ENCODE data around the gene RCC2. TPM values are rescaled to one million over a fixed set of nuclear protein-coding genes. Genes with fewer than 3 reads are reported as not detected.
A peak's percentile ranks its signal among the peaks of the same experiment; 100 is the strongest.

RCC2 gene
- total RNA-seq (2014; rRNA removed), result 82.7 and 95.2 TPM in 2 replicates
- percentile 94 among the genes with signal in this experiment for Bru-seq, nascent RNA
- BruChase-seq, experiment 1, labeled RNA remaining after a 6-hour chase, result percentile 96 among the genes with signal in this experiment
- BruChase-seq, experiment 2, labeled RNA remaining after a 2-hour chase, result percentile 96 among the genes with signal in this experiment
- long read RNA-seq, full-length matches to known transcripts, result 9 of 154 reads
- long read RNA-seq, partial matches to known transcripts, result 4 of 154 reads
- long read RNA-seq, other reads (novel, unspliced or antisense), result 141 of 154 reads

- peak; percentile 63 for DNase-seq
- CTCF ChIA-PET, result interaction anchor here (0.6 to 1.0 kb wide), 3 partner anchors 167 to 1001 kb away, joined by 3 to 5 read pairs (median 3); no protein-coding TSS in a partner anchor
- Histone ChIP-seq H3K36me3 (ENCODE audit: low read depth, low read length) (peaks cover 15% of the 10 kb centered on the region), H3K27ac (ENCODE audit: low read length) (peak within 1 kb of the TSS; percentile 90), H2AFZ (ENCODE audit: low read length) (peak within 1 kb of the TSS; percentile 89), H3K27me3 (ENCODE audit: low read length) (no peaks in the 10 kb centered on the region), H3K9me3 (ENCODE audit: low read length) (no peaks in the 10 kb centered on the region), H3K79me2 (ENCODE audit: low read length) (peaks cover 49% of the 10 kb centered on the region), H3K4me1 (ENCODE audit: insufficient read depth, low read length) (peaks cover 43% of the 10 kb centered on the region), H3F3A (ENCODE audit: low read length, unreplicated experiment) (no peaks in the 10 kb centered on the region), H3K4me2 (ENCODE audit: low read length) (peak within 1 kb of the TSS; percentile 99), H3K9ac (ENCODE audit: low read length) (peak within 1 kb of the TSS; percentile 100), H3K4me3 (ENCODE audit: low read length) (peak within 1 kb of the TSS; percentile 99), H3K9me2 (replicated peaks; ENCODE audit: low read length) (no peaks in the 10 kb centered on the region), H4K20me1 (ENCODE audit: low read length) (peaks cover 27% of the 10 kb centered on the region)
- BruUV-seq (replicated peaks), result TSS peak; percentile 6
- TF ChIP-seq EZH2phosphoT487 (IDR thresholded peaks at IDR 0.05; ENCODE audit: borderline replicate concordance, low read length), result no peak
- TF ChIP-seq, protein P1, sequence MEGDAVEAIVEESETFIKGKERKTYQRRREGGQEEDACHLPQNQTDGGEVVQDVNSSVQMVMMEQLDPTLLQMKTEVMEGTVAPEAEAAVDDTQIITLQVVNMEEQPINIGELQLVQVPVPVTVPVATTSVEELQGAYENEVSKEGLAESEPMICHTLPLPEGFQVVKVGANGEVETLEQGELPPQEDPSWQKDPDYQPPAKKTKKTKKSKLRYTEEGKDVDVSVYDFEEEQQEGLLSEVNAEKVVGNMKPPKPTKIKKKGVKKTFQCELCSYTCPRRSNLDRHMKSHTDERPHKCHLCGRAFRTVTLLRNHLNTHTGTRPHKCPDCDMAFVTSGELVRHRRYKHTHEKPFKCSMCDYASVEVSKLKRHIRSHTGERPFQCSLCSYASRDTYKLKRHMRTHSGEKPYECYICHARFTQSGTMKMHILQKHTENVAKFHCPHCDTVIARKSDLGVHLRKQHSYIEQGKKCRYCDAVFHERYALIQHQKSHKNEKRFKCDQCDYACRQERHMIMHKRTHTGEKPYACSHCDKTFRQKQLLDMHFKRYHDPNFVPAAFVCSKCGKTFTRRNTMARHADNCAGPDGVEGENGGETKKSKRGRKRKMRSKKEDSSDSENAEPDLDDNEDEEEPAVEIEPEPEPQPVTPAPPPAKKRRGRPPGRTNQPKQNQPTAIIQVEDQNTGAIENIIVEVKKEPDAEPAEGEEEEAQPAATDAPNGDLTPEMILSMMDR (conservative IDR thresholded peaks at IDR 0.05; ENCODE audit: low read depth, low read length), result no peak
- TF ChIP-seq EZH2 (IDR thresholded peaks at IDR 0.05; ENCODE audit: low read length, unreplicated experiment), result no peak
- intact Hi-C loops (cut with micrococcal nuclease), result loop anchor here (5.0 kb wide), 2 partner anchors 38 to 128 kb away; no protein-coding TSS in a partner anchor
- POLR2A ChIA-PET (ENCODE audit: unreplicated experiment), result interaction anchor here (0.6 to 0.8 kb wide), 3 partner anchors 20 to 1488 kb away, joined by 3 to 17 read pairs (median 4); no protein-coding TSS in a partner anchor
- ATAC-seq, result peak; percentile 70
Observed at GRCh38 chr1:17439250-17440073, at the start of gene RCC2. RCC2 (minus strand) TSS chr1:17439677; CDS start chr1:17438514, 1,163 bp downstream.

DNA sequence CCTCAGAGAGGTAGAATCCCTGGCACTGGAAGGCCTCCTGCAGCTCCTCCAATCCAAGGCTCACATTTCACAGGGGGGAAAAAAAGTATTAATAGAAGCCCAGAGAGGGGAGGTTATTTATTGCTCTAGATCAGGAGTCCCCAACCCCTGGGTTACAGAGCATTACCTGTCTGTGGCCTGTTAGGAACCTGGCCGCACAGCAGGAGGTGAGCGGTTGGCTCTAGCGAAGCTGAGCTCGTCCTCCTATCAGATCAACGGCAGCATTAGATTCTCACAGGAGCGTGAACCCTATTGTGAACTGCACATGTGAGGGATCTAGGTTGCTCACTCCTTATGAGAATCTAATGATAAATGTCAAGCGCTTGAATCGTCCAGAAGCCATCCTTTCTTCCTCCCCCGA, 46.8 kb upstream of the RCC2 start:
- H2AFZ ChIP-seq (ENCODE audit: low read length), result no peak overlapping the region
- H3F3A ChIP-seq (ENCODE audit: low read length, unreplicated experiment), result no peaks in the 10 kb centered on the region
- DNase-seq, result no peak
- BruUV-seq (replicated peaks), result no TSS peak
- ATAC-seq, result no peak
- H3K79me2 ChIP-seq (ENCODE audit: low read length), result no peaks in the 10 kb centered on the region
- intact Hi-C loops (cut with micrococcal nuclease), result no loop called here
- H3K9ac ChIP-seq (ENCODE audit: low read length), result no peak overlapping the region
- H3K4me1 ChIP-seq (ENCODE audit: insufficient read depth, low read length), result no peaks in the 10 kb centered on the region
- no peaks in the 10 kb centered on the region for H3K9me3 ChIP-seq (ENCODE audit: low read length)
- H3K4me3 ChIP-seq (ENCODE audit: low read length), result no peak overlapping the region
- H4K20me1 ChIP-seq (ENCODE audit: low read length), result no peaks in the 10 kb centered on the region
- no peak overlapping the region for H3K4me2 ChIP-seq (ENCODE audit: low read length)
- no peak overlapping the region for H3K27ac ChIP-seq (ENCODE audit: low read length)
- ChIA-PET CTCF (no interaction called here), POLR2A (ENCODE audit: unreplicated experiment) (no interaction called here)
- no peaks in the 10 kb centered on the region for H3K9me2 ChIP-seq (replicated peaks; ENCODE audit: low read length)
- H3K27me3 ChIP-seq (ENCODE audit: low read length), result no peaks in the 10 kb centered on the region
- no peaks in the 10 kb centered on the region for H3K36me3 ChIP-seq (ENCODE audit: low read depth, low read length)
- TF ChIP-seq, protein P1 (conservative IDR thresholded peaks at IDR 0.05; ENCODE audit: low read depth, low read length), result no peak
- TF ChIP-seq EZH2phosphoT487 (IDR thresholded peaks at IDR 0.05; ENCODE audit: borderline replicate concordance, low read length) (no peak), EZH2 (IDR thresholded peaks at IDR 0.05; ENCODE audit: low read length, unreplicated experiment) (no peak)

All from PC-3 (cell line).